MCF 10A (cell line): ENCODE measurements around the gene ASZ1. TPM values are rescaled to one million over a fixed set of nuclear protein-coding genes. Genes with fewer than 3 reads are reported as not detected.

Experiments
- BruUV-seq: library from RNA; stranded (reverse); fragments of 400-500 nt; replicated peaks from 2 replicates; lab custom pipeline; 2021; lab: Mats Ljungman, UMichigan
- CTCF ChIA-PET: fragments of 300-600 bp; sonication (Branson Sonifier 250); formaldehyde crosslinking; extraction: SDS; loops from one replicate; lab custom pipeline; 2021; ENCODE audit warnings: antibody characterized with exemption, inconsistent platforms; lab: Yijun Ruan, JAX
- POLR2A ChIA-PET: fragments of 300-600, 350-650 bp; sonication (Branson Sonifier 250); formaldehyde crosslinking; extraction: SDS; loops from one replicate; lab custom pipeline; 2020; ENCODE audit warnings: antibody characterized with exemption, inconsistent platforms; lab: Yijun Ruan, JAX
- DNase-seq: peaks from one replicate; pipeline ENCODE4 v3.0.0-alpha.2; 2018; ENCODE audit not compliant: unreplicated experiment
- H3K27ac Mint-ChIP-seq: one replicate; pipeline ENCODE4 v1.8.0; 2022; ENCODE audit warnings: mild to moderate bottlenecking, low read depth, mixed read lengths; ENCODE audit not compliant: unreplicated experiment
- H3K27me3 Mint-ChIP-seq: one replicate; pipeline ENCODE4 v1.8.0; 2022; ENCODE audit warnings: mixed read lengths; ENCODE audit not compliant: insufficient read depth, unreplicated experiment
- H3K36me3 Mint-ChIP-seq: one replicate; pipeline ENCODE4 v1.8.0; 2022; ENCODE audit warnings: mild to moderate bottlenecking, moderate library complexity, mixed read lengths; ENCODE audit not compliant: insufficient read depth, unreplicated experiment
- H3K4me1 Mint-ChIP-seq: one replicate; pipeline ENCODE4 v1.8.0; 2022; ENCODE audit warnings: mixed read lengths; ENCODE audit not compliant: insufficient read depth, unreplicated experiment
- H3K4me3 Mint-ChIP-seq: one replicate; pipeline ENCODE4 v1.8.0; 2022; ENCODE audit warnings: mild to moderate bottlenecking, moderate library complexity, mixed read lengths; ENCODE audit not compliant: unreplicated experiment
- H3K9me3 Mint-ChIP-seq: one replicate; pipeline ENCODE4 v1.8.0; 2022; ENCODE audit warnings: mixed read lengths; ENCODE audit not compliant: unreplicated experiment
- CTCF ChIP-seq: fragments of 200-600 bp; IDR thresholded peaks from one replicate; pipeline ENCODE4 v1.8.0; 2022; ENCODE audit warnings: antibody characterized with exemption, mild to moderate bottlenecking; ENCODE audit not compliant: unreplicated experiment
- intact Hi-C: fragments of 100-400 bp; cut with micrococcal nuclease; formaldehyde crosslinking; loops from 2 replicates; pipeline ENCODE4 v1.14.1; 2022
- total RNA-seq: library from RNA; stranded (reverse); gene quantifications from 2 replicates; pipeline ENCODE4 v1.2.3, GENCODE V29; 2022

The ASZ1 gene
- total RNA-seq, 1 experiment from 2014 or later = not detected

GRCh38 chr7:117412390-117412789 lies 14.9 kb downstream of the ASZ1 start:
- TF ChIP-seq CTCF = no peak
- Mint-ChIP-seq H3K4me1 (no peaks in the 10 kb centered on the region), H3K27ac (no peak overlapping the region), H3K9me3 (no peaks in the 10 kb centered on the region), H3K4me3 (no peak overlapping the region), H3K36me3 (no peaks in the 10 kb centered on the region), H3K27me3 (peaks cover 81% of the 10 kb centered on the region)
- no TSS peak for BruUV-seq
- CTCF ChIA-PET = interaction anchor here (0.6 to 1.6 kb wide), 4 partner anchors 12 to 919 kb away, joined by 3 to 7 read pairs (median 4); no protein-coding TSS in a partner anchor
- POLR2A ChIA-PET = no interaction called here
- intact Hi-C loops = no loop called here
- DNase-seq = no peak

DNA sequence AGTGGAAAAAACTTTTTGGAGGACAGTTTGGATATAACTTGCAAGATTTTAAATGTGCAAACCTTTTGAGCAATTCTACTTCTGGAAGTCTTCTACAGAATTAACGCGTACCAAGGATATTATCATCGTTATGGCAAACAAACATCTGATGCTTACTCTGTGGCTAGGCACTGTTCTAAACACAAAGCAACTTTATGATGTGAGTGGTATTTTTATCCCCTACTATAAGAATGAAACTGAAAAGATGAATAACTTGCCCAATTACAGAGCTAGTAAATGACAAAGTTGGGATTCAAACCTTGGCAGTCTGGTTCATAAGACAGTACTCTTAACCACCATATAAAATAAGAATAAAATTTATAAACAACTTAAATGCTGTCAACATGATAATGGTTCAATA lies 15.8 kb downstream of the ASZ1 start:
- intact Hi-C loops = no loop called here
- Mint-ChIP-seq H3K36me3 (no peaks in the 10 kb centered on the region), H3K27me3 (peaks cover 81% of the 10 kb centered on the region), H3K27ac (no peak overlapping the region), H3K4me1 (no peaks in the 10 kb centered on the region), H3K4me3 (no peak overlapping the region), H3K9me3 (no peaks in the 10 kb centered on the region)
- ChIA-PET CTCF (interaction anchor here (0.7 to 1.6 kb wide), 3 partner anchors 11 to 320 kb away, joined by 3 to 7 read pairs (median 3); no protein-coding TSS in a partner anchor), POLR2A (no interaction called here)
- no peak for TF ChIP-seq CTCF
- DNase-seq = no peak
- no TSS peak for BruUV-seq

GRCh38 chr7:117408831-117409230 lies 18.5 kb downstream of the ASZ1 start:
- intact Hi-C loops = loop anchor here (10.0 kb wide), 1 partner anchor 266 kb away; no protein-coding TSS in a partner anchor
- ChIA-PET CTCF (no interaction called here), POLR2A (no interaction called here)
- TF ChIP-seq CTCF = no peak
- Mint-ChIP-seq H3K4me1 (no peaks in the 10 kb centered on the region), H3K9me3 (no peaks in the 10 kb centered on the region), H3K4me3 (no peak overlapping the region), H3K27me3 (peaks cover 74% of the 10 kb centered on the region), H3K36me3 (no peaks in the 10 kb centered on the region), H3K27ac (no peak overlapping the region)
- DNase-seq = no peak
- BruUV-seq = no TSS peak

DNA sequence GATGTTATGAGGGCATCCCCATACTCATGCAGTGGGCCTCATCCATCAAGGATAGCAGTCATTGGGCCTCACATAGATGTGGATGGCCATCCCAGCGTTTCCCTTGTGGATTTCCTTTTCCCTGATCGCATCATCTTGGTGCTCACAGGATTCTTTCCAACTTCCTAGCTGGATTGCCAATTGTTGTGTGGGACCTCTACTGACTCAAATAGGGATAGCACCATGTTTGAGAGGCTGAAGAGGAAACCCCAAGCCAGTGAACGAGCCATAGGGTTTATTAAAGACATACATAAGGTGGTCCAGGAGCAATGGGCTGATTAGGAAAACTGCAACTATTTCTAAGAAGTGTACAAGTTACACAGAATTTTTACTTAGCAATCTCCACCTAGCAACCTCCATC lies 21.8 kb downstream of the ASZ1 start:
- Mint-ChIP-seq H3K27me3 (peaks cover 52% of the 10 kb centered on the region), H3K4me3 (no peak overlapping the region), H3K36me3 (no peaks in the 10 kb centered on the region), H3K9me3 (no peaks in the 10 kb centered on the region), H3K27ac (no peak overlapping the region), H3K4me1 (no peaks in the 10 kb centered on the region)
- intact Hi-C loops = loop anchor here (10.0 kb wide), 1 partner anchor 269 kb away; no protein-coding TSS in a partner anchor
- no peak for DNase-seq
- ChIA-PET CTCF (interaction anchor here (0.6 to 0.7 kb wide), 4 partner anchors 24 to 1231 kb away, joined by 3 to 4 read pairs (median 3); no protein-coding TSS in a partner anchor), POLR2A (no interaction called here)
- no TSS peak for BruUV-seq
- no peak for TF ChIP-seq CTCF
